Hepatocyte (in vitro differentiated cells): ENCODE results near the gene PTPRM. TPM values are rescaled to one million over a fixed set of nuclear protein-coding genes. Genes with fewer than 3 reads are reported as not detected.

ENCODE experiments used
- DNase-seq: peaks from one replicate; pipeline ENCODE4 v3.0.0-alpha.2; 2016; ENCODE audit warnings: low spot score
- H2AFZ ChIP-seq: fragments of 200-600 bp; sonication (generic); 2 replicates; pipeline ENCODE4 v1.6.0; 2016; ENCODE audit warnings: antibody characterized with exemption, mild to moderate bottlenecking
- H3K27ac ChIP-seq: fragments of 200-600 bp; sonication (generic); 2 replicates; pipeline ENCODE4 v1.5.1; 2016; ENCODE audit warnings: mild to moderate bottlenecking
- H3K27me3 ChIP-seq: fragments of 200-600 bp; sonication (generic); 2 replicates; pipeline ENCODE4 v1.6.1; 2016
- H3K36me3 ChIP-seq: fragments of 200-600 bp; sonication (generic); replicated peaks from 2 replicates; pipeline ENCODE4 v1.5.1; 2016; ENCODE audit warnings: low read depth; ENCODE audit not compliant: insufficient read depth
- H3K4me1 ChIP-seq: fragments of 200-600 bp; sonication (generic); 2 replicates; pipeline ENCODE4 v1.5.1; 2016; ENCODE audit warnings: mild to moderate bottlenecking, moderate library complexity; ENCODE audit not compliant: insufficient read depth
- H3K4me2 ChIP-seq: fragments of 200-600 bp; sonication (generic); 2 replicates; pipeline ENCODE4 v1.6.0; 2016
- H3K4me3 ChIP-seq: fragments of 200-600 bp; sonication (generic); 2 replicates; pipeline ENCODE4 v1.5.1; 2016; ENCODE audit warnings: mild to moderate bottlenecking
- H3K79me2 ChIP-seq: fragments of 200-600 bp; sonication (generic); 2 replicates; pipeline ENCODE4 v1.6.0; 2017; ENCODE audit warnings: mild to moderate bottlenecking
- H3K9me2 ChIP-seq: fragments of 200-600 bp; sonication (generic); replicated peaks from 2 replicates; pipeline ENCODE4 v1.6.0; 2017; ENCODE audit warnings: mild to moderate bottlenecking; ENCODE audit not compliant: insufficient read depth
- H3K9me3 ChIP-seq: fragments of 200-600 bp; sonication (generic); 2 replicates; pipeline ENCODE4 v1.5.1; 2016; ENCODE audit warnings: low read depth, mild to moderate bottlenecking
- H4K20me1 ChIP-seq: fragments of 200-600 bp; sonication (generic); 2 replicates; pipeline ENCODE4 v1.6.0; 2016; ENCODE audit warnings: mild to moderate bottlenecking; ENCODE audit not compliant: insufficient read depth, poor library complexity, severe bottlenecking
- EZH2 ChIP-seq: fragments of 200-600 bp; sonication (generic); IDR thresholded peaks from 2 replicates; pipeline ENCODE4 v1.6.1; 2016; ENCODE audit warnings: antibody characterized with exemption, mild to moderate bottlenecking, borderline replicate concordance
- EZH2phosphoT487 ChIP-seq: fragments of 200-600 bp; sonication (generic); IDR thresholded peaks from one replicate; pipeline ENCODE4 v1.6.1; 2018; ENCODE audit warnings: antibody characterized with exemption, mild to moderate bottlenecking, low read depth, moderate library complexity; ENCODE audit not compliant: unreplicated experiment, severe bottlenecking
- WGBS: methylation state at CpG from one replicate; pipeline ENCODE4 v1.1.6; 2016; ENCODE audit warnings: low lambda C conversion rate; ENCODE audit errors: missing lambda C conversion rate; 5-methylcytosine and 5-hydroxymethylcytosine counted together
- polyA plus RNA-seq: library from polyadenylated mRNA; unstranded; fragments of >200 nt; fragmentation: Nextera tagmentation; extraction: Ambion mirVana; gene quantifications from 2 replicates; pipeline ENCODE4 v1.2.1, GENCODE V29; 2016
- total RNA-seq: library from RNA; depleted of rRNA; stranded (reverse); fragments of >200 nt; gene quantifications from 2 replicates; pipeline ENCODE4 v1.2.3, GENCODE V29; 2014
- TF ChIP-seq, protein P1 (sequence below): fragments of 200-600 bp; sonication (generic); IDR thresholded peaks from 2 replicates; pipeline ENCODE4 v1.5.1; 2016; ENCODE audit warnings: antibody characterized with exemption, mild to moderate bottlenecking; ENCODE audit not compliant: poor library complexity

PTPRM gene
- total and polyA plus RNA-seq, 2 experiments from 2014 or later: 26.1 to 47.4 TPM

DNA sequence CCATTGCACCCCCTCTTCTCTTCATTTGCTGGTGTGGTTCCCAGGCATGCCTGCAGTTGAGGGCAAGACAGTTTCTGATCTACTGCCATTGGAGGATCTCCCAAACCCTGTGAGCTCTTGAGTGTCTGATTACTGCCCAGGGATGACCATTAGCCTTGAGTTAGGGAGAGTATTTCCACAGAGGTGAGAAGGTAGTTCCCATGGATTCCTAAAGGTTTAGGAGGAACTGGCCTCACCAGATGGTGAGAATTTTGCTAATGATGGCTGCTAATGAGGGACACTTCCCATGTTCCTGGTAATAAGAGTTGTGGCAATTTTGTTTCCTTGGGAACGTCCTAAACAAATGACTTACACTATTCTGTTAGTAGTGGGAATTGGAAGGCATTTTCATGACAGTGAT lies 42.5 kb downstream of the PTPRM start:
- no peak for TF ChIP-seq EZH2phosphoT487
- TF ChIP-seq, protein P1, sequence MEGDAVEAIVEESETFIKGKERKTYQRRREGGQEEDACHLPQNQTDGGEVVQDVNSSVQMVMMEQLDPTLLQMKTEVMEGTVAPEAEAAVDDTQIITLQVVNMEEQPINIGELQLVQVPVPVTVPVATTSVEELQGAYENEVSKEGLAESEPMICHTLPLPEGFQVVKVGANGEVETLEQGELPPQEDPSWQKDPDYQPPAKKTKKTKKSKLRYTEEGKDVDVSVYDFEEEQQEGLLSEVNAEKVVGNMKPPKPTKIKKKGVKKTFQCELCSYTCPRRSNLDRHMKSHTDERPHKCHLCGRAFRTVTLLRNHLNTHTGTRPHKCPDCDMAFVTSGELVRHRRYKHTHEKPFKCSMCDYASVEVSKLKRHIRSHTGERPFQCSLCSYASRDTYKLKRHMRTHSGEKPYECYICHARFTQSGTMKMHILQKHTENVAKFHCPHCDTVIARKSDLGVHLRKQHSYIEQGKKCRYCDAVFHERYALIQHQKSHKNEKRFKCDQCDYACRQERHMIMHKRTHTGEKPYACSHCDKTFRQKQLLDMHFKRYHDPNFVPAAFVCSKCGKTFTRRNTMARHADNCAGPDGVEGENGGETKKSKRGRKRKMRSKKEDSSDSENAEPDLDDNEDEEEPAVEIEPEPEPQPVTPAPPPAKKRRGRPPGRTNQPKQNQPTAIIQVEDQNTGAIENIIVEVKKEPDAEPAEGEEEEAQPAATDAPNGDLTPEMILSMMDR: no peak
- no peak for TF ChIP-seq EZH2
- no peaks in the 10 kb centered on the region for H3K9me3 ChIP-seq
- no peak overlapping the region for H2AFZ ChIP-seq
- H3K36me3 ChIP-seq: no peaks in the 10 kb centered on the region
- H3K4me3 ChIP-seq: no peak overlapping the region
- no peaks in the 10 kb centered on the region for H3K9me2 ChIP-seq
- peaks cover 9% of the 10 kb centered on the region for H4K20me1 ChIP-seq
- H3K4me2 ChIP-seq: no peak overlapping the region
- no peak for DNase-seq
- no peaks in the 10 kb centered on the region for H3K27me3 ChIP-seq
- no peak overlapping the region for H3K27ac ChIP-seq
- H3K79me2 ChIP-seq: peaks cover 71% of the 10 kb centered on the region
- WGBS: 88% methylated on average over 1 of the region's 1 CpG
- H3K4me1 ChIP-seq: no peaks in the 10 kb centered on the region

DNA sequence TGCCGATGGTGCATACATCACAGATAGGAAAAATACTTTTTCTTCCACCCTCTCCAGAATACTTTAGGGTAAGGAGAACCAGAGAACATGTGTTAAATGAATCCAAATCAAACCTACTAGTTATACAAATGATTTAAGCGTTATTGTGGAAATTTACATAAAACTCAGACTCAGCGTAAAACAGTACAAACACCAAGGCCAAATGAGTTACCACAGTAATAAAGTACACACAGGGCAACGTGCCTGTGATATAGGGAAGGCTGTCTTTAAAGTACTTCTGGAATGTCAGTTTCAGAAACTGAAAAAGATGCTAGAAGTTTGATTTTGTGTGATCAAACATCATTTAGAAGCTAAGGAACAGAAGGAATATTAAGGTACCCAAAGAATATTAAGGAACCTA lies 46.9 kb downstream of the PTPRM start:
- Histone ChIP-seq H3K27ac (no peak overlapping the region), H3K79me2 (peaks cover 62% of the 10 kb centered on the region), H3K4me2 (no peak overlapping the region), H2AFZ (no peak overlapping the region), H3K9me2 (no peaks in the 10 kb centered on the region), H3K27me3 (no peaks in the 10 kb centered on the region), H4K20me1 (peaks cover 3% of the 10 kb centered on the region), H3K4me1 (peaks cover 12% of the 10 kb centered on the region), H3K9me3 (no peaks in the 10 kb centered on the region), H3K36me3 (no peaks in the 10 kb centered on the region), H3K4me3 (no peak overlapping the region)
- WGBS: 72% methylated on average over 4 of the region's 4 CpGs
- DNase-seq: no peak
- TF ChIP-seq EZH2 (no peak), EZH2phosphoT487 (no peak)
- TF ChIP-seq, protein P1: no peak

DNA sequence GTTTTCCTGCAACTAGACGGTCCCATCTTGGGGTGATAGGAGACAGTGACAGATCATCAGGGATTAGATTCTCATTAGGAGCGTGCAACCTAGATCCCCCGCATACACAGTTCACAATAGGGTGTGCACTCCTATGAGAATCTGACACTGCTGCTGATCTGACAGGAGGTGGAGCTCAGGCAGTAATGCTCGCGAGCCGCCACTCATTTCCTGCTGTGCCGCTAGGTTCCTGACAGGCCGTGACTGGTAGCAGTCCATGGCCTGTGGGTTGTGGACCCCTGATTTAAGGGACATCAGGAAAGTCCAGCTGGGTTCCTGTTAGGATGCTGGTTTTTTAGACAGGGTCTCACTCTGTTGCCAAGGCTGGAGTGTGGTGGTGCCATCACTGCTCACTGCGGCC lies 48.7 kb downstream of the PTPRM start:
- H3K36me3 ChIP-seq: no peaks in the 10 kb centered on the region
- TF ChIP-seq EZH2 (no peak), EZH2phosphoT487 (no peak)
- TF ChIP-seq, protein P1: no peak
- no peak overlapping the region for H3K4me2 ChIP-seq
- H3K4me3 ChIP-seq: no peak overlapping the region
- H3K9me2 ChIP-seq: no peaks in the 10 kb centered on the region
- H3K9me3 ChIP-seq: no peaks in the 10 kb centered on the region
- H2AFZ ChIP-seq: no peak overlapping the region
- WGBS: 95% methylated on average over 9 of the region's 9 CpGs
- H4K20me1 ChIP-seq: peaks cover 3% of the 10 kb centered on the region
- DNase-seq: no peak
- H3K27me3 ChIP-seq: no peaks in the 10 kb centered on the region
- peaks cover 57% of the 10 kb centered on the region for H3K79me2 ChIP-seq
- H3K27ac ChIP-seq: no peak overlapping the region
- H3K4me1 ChIP-seq: peaks cover 17% of the 10 kb centered on the region

DNA sequence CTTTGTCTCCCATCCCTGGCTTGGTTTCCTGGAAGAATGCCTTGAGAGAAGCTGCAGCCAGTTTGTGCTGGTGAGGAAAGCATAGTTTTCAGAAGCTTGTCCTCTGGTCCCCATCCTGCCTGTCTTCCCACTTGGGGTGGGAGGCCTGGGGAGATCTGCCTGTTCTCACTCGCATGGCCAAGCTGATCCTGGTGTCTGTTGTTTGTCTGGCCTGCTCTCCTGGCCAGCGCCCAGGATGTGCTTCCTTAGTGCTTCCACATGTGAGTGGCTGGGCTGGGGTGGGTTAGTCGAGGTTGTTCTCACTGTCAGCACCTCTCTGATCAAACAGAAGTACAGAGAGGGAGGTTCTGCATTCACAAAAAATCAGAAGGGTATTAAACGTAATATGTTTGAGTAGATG lies 49.5 kb downstream of the PTPRM start:
- Histone ChIP-seq H2AFZ (no peak overlapping the region), H3K79me2 (peaks cover 57% of the 10 kb centered on the region), H4K20me1 (peaks cover 3% of the 10 kb centered on the region), H3K27ac (no peak overlapping the region), H3K9me2 (no peaks in the 10 kb centered on the region), H3K36me3 (no peaks in the 10 kb centered on the region), H3K4me3 (no peak overlapping the region), H3K4me2 (no peak overlapping the region), H3K4me1 (peaks cover 17% of the 10 kb centered on the region), H3K9me3 (no peaks in the 10 kb centered on the region), H3K27me3 (no peaks in the 10 kb centered on the region)
- DNase-seq: no peak
- 62% methylated on average over 4 of the region's 4 CpGs for WGBS
- TF ChIP-seq EZH2phosphoT487 (no peak), EZH2 (no peak)
- TF ChIP-seq, protein P1: no peak
